Fibroblast of lung (primary cell): ENCODE data around the gene CITED2.

Experiments used
- EZH2 ChIP-seq: IDR thresholded peaks from 2 replicates; pipeline ENCODE4 v1.5.1; 2012; ENCODE audit warnings: low read length, control low read depth, mild to moderate bottlenecking; ENCODE audit errors: missing control alignments
- TF ChIP-seq, protein P1 (sequence below), 2 donors: IDR thresholded peaks in 1 of 2; conservative IDR thresholded peaks in 1 of 2; 1 replicate in 1 of 2; 2 replicates in 1 of 2; pipeline ENCODE4 v1.5.1; 2011 to 2012; ENCODE audit warnings: low read length in 2 of 2, control low read depth in 1 of 2, inconsistent platforms in 1 of 2, low read depth in 1 of 2, mild to moderate bottlenecking in 1 of 2

DNA sequence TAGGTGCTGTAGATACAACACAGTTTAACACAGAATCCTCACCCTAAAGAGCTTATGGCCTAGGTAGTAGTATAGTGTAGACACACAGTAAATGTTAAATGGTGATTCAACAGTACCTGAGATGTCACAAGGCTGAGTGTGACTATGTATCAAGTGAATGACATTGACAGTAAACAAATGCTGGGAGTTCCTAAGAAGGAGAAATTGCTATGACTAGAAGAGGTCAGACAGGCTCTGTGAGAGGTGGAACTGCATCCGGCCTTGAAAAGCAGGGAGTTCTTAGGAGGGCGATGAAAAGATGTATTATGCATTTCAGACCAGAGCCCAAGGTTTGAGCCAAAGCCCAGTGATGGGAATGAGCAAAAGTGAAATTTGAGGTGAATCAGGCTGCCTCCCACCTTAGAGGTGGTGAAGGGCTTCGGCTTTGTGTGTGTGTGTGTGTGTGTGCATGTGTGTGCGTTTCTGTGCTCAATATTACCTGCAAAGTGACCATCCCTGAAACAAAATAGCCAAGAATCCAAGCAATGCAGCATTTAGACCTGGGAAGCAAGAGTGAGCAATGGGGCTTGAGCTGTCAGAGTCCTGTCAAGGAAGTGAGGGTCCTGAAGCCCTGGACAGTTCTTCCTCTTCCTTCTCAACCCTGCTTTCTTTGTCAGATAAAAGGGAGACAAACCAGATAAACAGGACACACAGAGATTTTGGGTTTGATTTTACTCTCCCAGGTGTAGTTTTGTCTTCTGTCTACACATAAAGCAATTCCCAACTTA, 32.3 kb upstream of the CITED2 start:
- TF ChIP-seq, protein P1, sequence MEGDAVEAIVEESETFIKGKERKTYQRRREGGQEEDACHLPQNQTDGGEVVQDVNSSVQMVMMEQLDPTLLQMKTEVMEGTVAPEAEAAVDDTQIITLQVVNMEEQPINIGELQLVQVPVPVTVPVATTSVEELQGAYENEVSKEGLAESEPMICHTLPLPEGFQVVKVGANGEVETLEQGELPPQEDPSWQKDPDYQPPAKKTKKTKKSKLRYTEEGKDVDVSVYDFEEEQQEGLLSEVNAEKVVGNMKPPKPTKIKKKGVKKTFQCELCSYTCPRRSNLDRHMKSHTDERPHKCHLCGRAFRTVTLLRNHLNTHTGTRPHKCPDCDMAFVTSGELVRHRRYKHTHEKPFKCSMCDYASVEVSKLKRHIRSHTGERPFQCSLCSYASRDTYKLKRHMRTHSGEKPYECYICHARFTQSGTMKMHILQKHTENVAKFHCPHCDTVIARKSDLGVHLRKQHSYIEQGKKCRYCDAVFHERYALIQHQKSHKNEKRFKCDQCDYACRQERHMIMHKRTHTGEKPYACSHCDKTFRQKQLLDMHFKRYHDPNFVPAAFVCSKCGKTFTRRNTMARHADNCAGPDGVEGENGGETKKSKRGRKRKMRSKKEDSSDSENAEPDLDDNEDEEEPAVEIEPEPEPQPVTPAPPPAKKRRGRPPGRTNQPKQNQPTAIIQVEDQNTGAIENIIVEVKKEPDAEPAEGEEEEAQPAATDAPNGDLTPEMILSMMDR (conservative IDR thresholded peaks at IDR 0.05 in 1 of 2, IDR thresholded peaks at IDR 0.05 in 1 of 2; ENCODE audit: low read depth in 1 of 2, low read length in 2 of 2): no peak
- no peak for TF ChIP-seq EZH2
